Mesendoderm (in vitro differentiated cells): ENCODE data around the gene SEMA4G.

Experiments
- DNase-seq: peaks from one replicate; pipeline ENCODE4 v3.0.0; 2013
- H2AK5ac ChIP-seq: 2 replicates; pipeline ENCODE4 v1.6.1; 2013; ENCODE audit warnings: low read length, inconsistent platforms
- H2BK120ac ChIP-seq: 2 replicates; pipeline ENCODE4 v1.6.1; 2013; ENCODE audit warnings: low read depth, mild to moderate bottlenecking, low read length, moderate library complexity, mixed read lengths
- H2BK15ac ChIP-seq: replicated peaks from 2 replicates; pipeline ENCODE4 v1.6.1; 2013; ENCODE audit warnings: low read depth, mild to moderate bottlenecking, moderate library complexity
- H2BK5ac ChIP-seq: 2 replicates; pipeline ENCODE4 v1.6.1; 2013; ENCODE audit warnings: low read length, inconsistent platforms
- H3K18ac ChIP-seq: 2 replicates; pipeline ENCODE4 v1.6.1; 2013; ENCODE audit warnings: mild to moderate bottlenecking, low read length, mixed read lengths
- H3K23ac ChIP-seq: one replicate; pipeline ENCODE4 v1.6.1; 2013; ENCODE audit warnings: low read length
- H3K27ac ChIP-seq: 2 replicates; pipeline ENCODE4 v1.5.1; 2013; ENCODE audit warnings: low read depth, mild to moderate bottlenecking, inconsistent platforms, low read length, moderate library complexity
- H3K27me3 ChIP-seq: 2 replicates; pipeline ENCODE4 v1.6.1; 2013; ENCODE audit warnings: low read length, control low read depth, mild to moderate bottlenecking, inconsistent platforms; ENCODE audit not compliant: insufficient read depth, poor library complexity
- H3K36me3 ChIP-seq: 2 replicates; pipeline ENCODE4 v1.6.1; 2013; ENCODE audit warnings: low read length, inconsistent platforms; ENCODE audit not compliant: control insufficient read depth, insufficient read depth
- H3K4ac ChIP-seq: one replicate; pipeline ENCODE4 v1.6.1; 2013; ENCODE audit warnings: low read depth, mild to moderate bottlenecking, low read length, moderate library complexity
- H3K4me1 ChIP-seq: 2 replicates; pipeline ENCODE4 v1.6.1; 2013; ENCODE audit warnings: low read depth, low read length, inconsistent platforms; ENCODE audit not compliant: control insufficient read depth
- H3K4me2 ChIP-seq: 2 replicates; pipeline ENCODE4 v1.6.1; 2013; ENCODE audit warnings: low read length
- H3K4me3 ChIP-seq: 2 replicates; pipeline ENCODE4 v1.5.1; 2013; ENCODE audit warnings: mild to moderate bottlenecking, low read length
- H3K56ac ChIP-seq: one replicate; pipeline ENCODE4 v1.6.1; 2013; ENCODE audit warnings: low read length
- H3K79me1 ChIP-seq: 2 replicates; pipeline ENCODE4 v1.6.1; 2013; ENCODE audit warnings: low read length, inconsistent platforms
- H3K79me2 ChIP-seq: 2 replicates; pipeline ENCODE4 v1.6.1; 2013; ENCODE audit warnings: mild to moderate bottlenecking, low read length; ENCODE audit not compliant: control insufficient read depth, insufficient read depth
- H3K9ac ChIP-seq: 2 replicates; pipeline ENCODE4 v1.6.1; 2013; ENCODE audit warnings: low read length, inconsistent platforms
- H4K5ac ChIP-seq: one replicate; pipeline ENCODE4 v1.6.1; 2013; ENCODE audit warnings: low read length
- H4K8ac ChIP-seq: one replicate; pipeline ENCODE4 v1.6.1; 2013; ENCODE audit warnings: low read depth, mild to moderate bottlenecking, control low read depth, low read length, moderate library complexity
- WGBS: extraction: QIAGEN DNeasy Blood & Tissue Kit; methylation state at CpG from one replicate; pipeline ENCODE4 v1.1.7; 2013; ENCODE audit warnings: low lambda C conversion rate, missing lambda C conversion rate; ENCODE audit not compliant: insufficient coverage; ENCODE audit errors: extremely low coverage; 5-methylcytosine and 5-hydroxymethylcytosine counted together

SEMA4G gene

GRCh38 chr10:100934084-100934659 is 35.1 kb upstream of the SEMA4G start:
- Histone ChIP-seq H3K18ac (no peak overlapping the region), H3K27me3 (no peaks in the 10 kb centered on the region), H2AK5ac (no peak overlapping the region), H3K36me3 (peaks cover 4% of the 10 kb centered on the region), H3K23ac (no peak overlapping the region), H3K56ac (no peak overlapping the region), H3K27ac (no peak overlapping the region), H3K4ac (no peak overlapping the region), H3K79me2 (no peaks in the 10 kb centered on the region), H2BK15ac (no peak overlapping the region), H4K8ac (no peak overlapping the region), H3K79me1 (no peaks in the 10 kb centered on the region), H3K4me1 (no peaks in the 10 kb centered on the region), H2BK5ac (no peak overlapping the region), H3K4me2 (no peak overlapping the region), H4K5ac (no peak overlapping the region), H2BK120ac (no peak overlapping the region), H3K4me3 (no peak overlapping the region), H3K9ac (no peak overlapping the region)
- no CpG with 5 or more reads among the region's 3 CpGs for WGBS
- peak; percentile 10 for DNase-seq

- DNase-seq, result no peak
- Histone ChIP-seq H3K23ac (no peak overlapping the region), H3K36me3 (no peaks in the 10 kb centered on the region)
Measured at GRCh38 chr10:100939763-100940344, 29.4 kb upstream of the SEMA4G start.

GRCh38 chr10:100942229-100942628 is 27.1 kb upstream of the SEMA4G start:
- Histone ChIP-seq H3K9ac (no peak overlapping the region), H2AK5ac (no peak overlapping the region), H2BK5ac (no peak overlapping the region), H3K23ac (no peak overlapping the region), H3K56ac (no peak overlapping the region), H3K18ac (no peak overlapping the region), H3K27me3 (no peaks in the 10 kb centered on the region), H3K79me2 (no peaks in the 10 kb centered on the region), H2BK120ac (no peak overlapping the region), H3K4me2 (no peak overlapping the region), H4K5ac (no peak overlapping the region), H3K36me3 (no peaks in the 10 kb centered on the region), H3K4me3 (no peak overlapping the region), H3K4me1 (no peaks in the 10 kb centered on the region), H3K27ac (no peak overlapping the region), H4K8ac (no peak overlapping the region), H2BK15ac (no peak overlapping the region), H3K79me1 (no peaks in the 10 kb centered on the region), H3K4ac (no peak overlapping the region)
- DNase-seq, result no peak
- no CpG with 5 or more reads among the region's 3 CpGs for WGBS

More at GRCh38 chr10:100939763-100940344, 29.4 kb upstream of the SEMA4G start:
- Histone ChIP-seq H3K4me3 (no peak overlapping the region), H2AK5ac (no peak overlapping the region), H3K79me2 (no peaks in the 10 kb centered on the region), H3K27me3 (no peaks in the 10 kb centered on the region), H2BK5ac (no peak overlapping the region), H4K5ac (no peak overlapping the region), H4K8ac (no peak overlapping the region), H3K18ac (no peak overlapping the region), H2BK15ac (no peak overlapping the region), H3K56ac (no peak overlapping the region), H3K9ac (no peak overlapping the region), H3K4me1 (no peaks in the 10 kb centered on the region), H3K79me1 (no peaks in the 10 kb centered on the region), H3K4me2 (no peak overlapping the region), H3K27ac (no peak overlapping the region), H2BK120ac (no peak overlapping the region), H3K4ac (no peak overlapping the region)

- Histone ChIP-seq H3K27me3 (no peaks in the 10 kb centered on the region), H2BK5ac (no peak overlapping the region), H3K9ac (no peak overlapping the region), H3K18ac (no peak overlapping the region), H3K4ac (no peak overlapping the region), H2BK120ac (no peak overlapping the region), H3K27ac (no peak overlapping the region), H3K4me3 (no peak overlapping the region), H2BK15ac (no peak overlapping the region), H3K23ac (no peak overlapping the region), H3K79me1 (no peaks in the 10 kb centered on the region), H4K8ac (no peak overlapping the region), H3K56ac (no peak overlapping the region), H3K79me2 (no peaks in the 10 kb centered on the region), H3K36me3 (no peaks in the 10 kb centered on the region), H3K4me2 (no peak overlapping the region), H2AK5ac (no peak overlapping the region), H3K4me1 (no peaks in the 10 kb centered on the region), H4K5ac (no peak overlapping the region)
- DNase-seq, result no peak
Measured at GRCh38 chr10:100943508-100943907, 25.8 kb upstream of the SEMA4G start.

GRCh38 chr10:100945754-100946153 is 23.6 kb upstream of the SEMA4G start:
- no peak overlapping the region for H2AK5ac ChIP-seq
- H4K5ac ChIP-seq, result no peak overlapping the region
- H3K56ac ChIP-seq, result no peak overlapping the region
- H3K4ac ChIP-seq, result no peak overlapping the region
- no peak overlapping the region for H4K8ac ChIP-seq
- H3K27me3 ChIP-seq, result no peaks in the 10 kb centered on the region
- H3K4me2 ChIP-seq, result no peak overlapping the region
- no peak overlapping the region for H3K9ac ChIP-seq
- H3K4me3 ChIP-seq, result no peak overlapping the region
- H3K18ac ChIP-seq, result no peak overlapping the region
- no peak overlapping the region for H3K27ac ChIP-seq
- no peak overlapping the region for H2BK120ac ChIP-seq
- H2BK5ac ChIP-seq, result no peak overlapping the region
- no peak overlapping the region for H2BK15ac ChIP-seq
- H3K4me1 ChIP-seq, result no peaks in the 10 kb centered on the region
- no peaks in the 10 kb centered on the region for H3K79me2 ChIP-seq
- DNase-seq, result no peak
- H3K36me3 ChIP-seq, result peaks cover 2% of the 10 kb centered on the region
- H3K23ac ChIP-seq, result no peak overlapping the region
- H3K79me1 ChIP-seq, result no peaks in the 10 kb centered on the region

- no peak overlapping the region for H3K4me3 ChIP-seq
- H2AK5ac ChIP-seq, result no peak overlapping the region
- no peak for DNase-seq
- no peak overlapping the region for H3K56ac ChIP-seq
- H3K36me3 ChIP-seq, result peaks cover 2% of the 10 kb centered on the region
- H3K79me1 ChIP-seq, result no peaks in the 10 kb centered on the region
- H3K27me3 ChIP-seq, result no peaks in the 10 kb centered on the region
- H2BK15ac ChIP-seq, result no peak overlapping the region
- no peak overlapping the region for H4K8ac ChIP-seq
- H3K9ac ChIP-seq, result no peak overlapping the region
- H3K23ac ChIP-seq, result no peak overlapping the region
- no peak overlapping the region for H2BK5ac ChIP-seq
- no peak overlapping the region for H3K18ac ChIP-seq
- H3K4me1 ChIP-seq, result no peaks in the 10 kb centered on the region
- H3K4ac ChIP-seq, result no peak overlapping the region
- H3K79me2 ChIP-seq, result no peaks in the 10 kb centered on the region
- no peak overlapping the region for H3K27ac ChIP-seq
- no peak overlapping the region for H3K4me2 ChIP-seq
- H2BK120ac ChIP-seq, result no peak overlapping the region
- no CpG with 5 or more reads among the region's 3 CpGs for WGBS
- no peak overlapping the region for H4K5ac ChIP-seq
Measured at GRCh38 chr10:100948916-100949315, 20.4 kb upstream of the SEMA4G start.
